H1 (cell line): ENCODE measurements around the gene PTPRJ.

Source experiments
- CTCF ChIP-seq, 3 experiments: IDR thresholded peaks; 1 replicate in 2 of 3; 2 replicates in 1 of 3; pipeline versions ENCODE4 v1.5.1 to v1.6.1; 2011; ENCODE audit warnings: low read length in 3 of 3, mild to moderate bottlenecking in 3 of 3, inconsistent platforms in 2 of 3, low read depth in 1 of 3, moderate library complexity in 1 of 3; ENCODE audit not compliant: insufficient read depth in 1 of 3; ENCODE audit errors: control extremely low read depth in 1 of 3
- EP300 ChIP-seq, 2 experiments: IDR thresholded peaks; 1 replicate in 1 of 2; 2 replicates in 1 of 2; pipeline ENCODE4 v1.6.1; 2011 to 2012; ENCODE audit warnings: low read depth in 2 of 2, low read length in 2 of 2, mild to moderate bottlenecking in 2 of 2, borderline replicate concordance in 1 of 2, inconsistent platforms in 1 of 2, moderate library complexity in 1 of 2
- EZH2 ChIP-seq: fragments of 200-600 bp; sonication (generic); IDR thresholded peaks from 2 replicates; pipeline ENCODE4 v1.7.1; 2012; ENCODE audit warnings: low read depth, mild to moderate bottlenecking, moderate library complexity, low read length, inconsistent platforms; ENCODE audit not compliant: severe bottlenecking
- GABPA ChIP-seq: IDR thresholded peaks from 2 replicates; pipeline ENCODE4 v1.6.1; 2011; ENCODE audit warnings: mild to moderate bottlenecking, low read length, moderate library complexity, borderline replicate concordance; ENCODE audit not compliant: insufficient read depth
- KDM1A ChIP-seq: fragments of 200-600, 300-600 bp; sonication (generic); IDR thresholded peaks from 2 replicates; pipeline ENCODE4 v1.7.1; 2016; ENCODE audit warnings: mild to moderate bottlenecking, low read length, borderline replicate concordance
- MAX ChIP-seq: IDR thresholded peaks from 2 replicates; pipeline ENCODE4 v1.6.1; 2012; ENCODE audit warnings: inconsistent platforms
- POLR2A ChIP-seq, 2 experiments: IDR thresholded peaks; 1 replicate in 1 of 2; 2 replicates in 1 of 2; pipeline ENCODE4 v1.6.1; 2011; ENCODE audit warnings: low read depth in 2 of 2, low read length in 2 of 2, mild to moderate bottlenecking in 2 of 2; ENCODE audit errors: control extremely low read depth in 1 of 2
- RBBP5 ChIP-seq: IDR thresholded peaks from 2 replicates; pipeline ENCODE4 v1.7.1; 2012; ENCODE audit warnings: low read depth, mild to moderate bottlenecking, inconsistent platforms, low read length, moderate library complexity, borderline replicate concordance
- SP1 ChIP-seq: IDR thresholded peaks from 2 replicates; pipeline ENCODE4 v1.6.1; 2011; ENCODE audit warnings: low read depth, low read length
- SP2 ChIP-seq: IDR thresholded peaks from 2 replicates; pipeline ENCODE4 v1.6.1; 2012; ENCODE audit warnings: mild to moderate bottlenecking, low read length, inconsistent platforms
- SRF ChIP-seq: IDR thresholded peaks from 2 replicates; pipeline ENCODE4 v1.6.1; 2011; ENCODE audit warnings: mild to moderate bottlenecking, low read depth, low read length, moderate library complexity
- TAF1 ChIP-seq: IDR thresholded peaks from 2 replicates; pipeline ENCODE4 v1.6.1; 2011; ENCODE audit warnings: mild to moderate bottlenecking, low read depth, low read length
- TEAD4 ChIP-seq: IDR thresholded peaks from 2 replicates; pipeline ENCODE4 v1.6.1; 2012; ENCODE audit warnings: low read depth, low read length, inconsistent platforms, mixed read lengths
- YY1 ChIP-seq: IDR thresholded peaks from 2 replicates; pipeline ENCODE4 v1.6.1; 2011; ENCODE audit warnings: low read depth, mild to moderate bottlenecking, low read length

GRCh38 chr11:48003926-48004325 is 23.6 kb downstream of the PTPRJ start:
- TF ChIP-seq CTCF (IDR thresholded peaks at IDR 0.05; ENCODE audit: control extremely low read depth in 1 of 3, insufficient read depth in 1 of 3, low read depth in 1 of 3, low read length in 3 of 3) (no peak), RBBP5 (no peak), SRF (no peak), GABPA (no peak), KDM1A (no peak), TEAD4 (no peak), EZH2 (no peak), TAF1 (no peak), POLR2A (IDR thresholded peaks at IDR 0.05; ENCODE audit: control extremely low read depth in 1 of 2, low read depth in 2 of 2, low read length in 2 of 2) (no peak), EP300 (IDR thresholded peaks at IDR 0.05; ENCODE audit: borderline replicate concordance in 1 of 2, low read depth in 2 of 2, low read length in 2 of 2) (no peak), MAX (no peak), SP1 (no peak), SP2 (no peak), YY1 (no peak)
